SJSA1 (cell line): Measurements from ENCODE around the gene MRTFA. TPM values are rescaled to one million over a fixed set of nuclear protein-coding genes. Genes with fewer than 3 reads are reported as not detected.
"Not testable (repeated sequence)": the region's sequence is repeated elsewhere in the genome, so short reads cannot be mapped to it uniquely, and the experiment has no call there.

Experiments used
- DNase-seq, 2 experiments: peaks; one replicate each; pipeline ENCODE4 v3.0.0-alpha.2; 2015 to 2020; ENCODE audit warnings: low spot score in 2 of 2, low read depth in 1 of 2
- H3K27ac ChIP-seq: fragments of 250-450 bp; sonication (Bioruptor Pico); 2 replicates; pipeline ENCODE4 v1.5.1; 2020; ENCODE audit warnings: mild to moderate bottlenecking, moderate library complexity
- H3K27me3 ChIP-seq: fragments of 250-450 bp; sonication (Bioruptor Pico); replicated peaks from 2 replicates; pipeline ENCODE4 v1.5.1; 2020; ENCODE audit warnings: mild to moderate bottlenecking, moderate library complexity
- H3K36me3 ChIP-seq: fragments of 250-450 bp; sonication (Bioruptor Pico); 2 replicates; pipeline ENCODE4 v1.5.1; 2020; ENCODE audit warnings: mild to moderate bottlenecking
- H3K4me1 ChIP-seq: fragments of 250-450 bp; sonication (Bioruptor Pico); replicated peaks from 2 replicates; pipeline ENCODE4 v1.6.1; 2021; ENCODE audit warnings: mild to moderate bottlenecking
- H3K4me3 ChIP-seq: fragments of 250-450 bp; sonication (Bioruptor Pico); 2 replicates; pipeline ENCODE4 v1.5.1; 2020; ENCODE audit warnings: mild to moderate bottlenecking
- H3K9me3 ChIP-seq: fragments of 250-450 bp; sonication (Bioruptor Pico); replicated peaks from 2 replicates; pipeline ENCODE4 v1.5.1; 2020; ENCODE audit warnings: mild to moderate bottlenecking
- total RNA-seq: library from RNA; depleted of rRNA; stranded (reverse); fragments of >200 nt; shearing (Covaris generic); gene quantifications from 2 replicates; pipeline ENCODE4 v1.2.3, GENCODE V29; 2014

Gene MRTFA
- total RNA-seq, 1 experiment from 2014 or later: 27.8 TPM

DNA sequence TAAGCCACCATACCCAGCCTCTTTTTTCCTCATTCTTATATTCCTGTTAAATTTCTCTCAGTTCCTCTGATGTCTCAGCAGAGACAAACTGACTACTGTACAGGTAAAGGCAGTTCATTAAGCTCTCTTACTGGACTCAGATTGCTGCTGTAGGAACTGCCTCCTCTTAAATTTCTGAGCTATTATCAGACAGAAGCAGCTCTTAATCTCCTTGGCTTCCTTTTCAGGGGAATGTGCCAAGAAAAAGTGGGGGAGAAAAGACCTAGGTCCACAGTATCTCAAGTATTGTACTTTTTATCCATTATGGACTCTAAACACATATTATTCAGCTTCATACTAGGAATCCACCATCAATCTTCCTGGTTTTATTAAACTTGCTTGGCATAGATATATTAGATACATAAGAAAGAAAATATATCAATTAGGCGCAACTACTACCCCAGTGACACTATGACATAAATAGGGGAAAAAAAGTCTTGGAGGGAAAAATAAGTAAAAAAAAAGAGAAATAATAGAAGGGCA is 26.1 kb downstream of the MRTFA start:
- H3K27ac ChIP-seq: no peak overlapping the region
- DNase-seq: no peak
- no peaks in the 10 kb centered on the region for H3K27me3 ChIP-seq
- H3K9me3 ChIP-seq: no peaks in the 10 kb centered on the region
- peaks cover 21% of the 10 kb centered on the region for H3K4me1 ChIP-seq
- no peaks in the 10 kb centered on the region for H3K36me3 ChIP-seq
- H3K4me3 ChIP-seq: no peak overlapping the region

DNA sequence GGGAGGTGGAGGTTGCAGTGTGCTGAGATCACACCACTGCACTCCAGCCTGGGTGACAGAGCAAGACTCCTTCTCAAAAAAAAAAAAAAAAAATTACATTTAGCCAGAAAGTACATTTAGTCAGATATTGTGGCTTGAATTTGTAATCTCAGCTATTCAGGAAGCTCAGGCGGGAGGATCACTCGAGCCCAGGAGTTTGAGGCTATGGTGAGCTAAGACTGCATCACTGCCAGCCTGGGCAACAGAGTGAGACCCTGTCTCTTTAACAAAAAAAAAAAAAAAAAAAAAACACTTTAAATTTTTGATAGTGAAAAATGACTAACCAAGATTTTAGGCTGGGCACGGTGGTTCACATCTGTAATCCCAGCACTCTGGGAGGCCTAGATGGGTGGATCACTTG is 27.3 kb downstream of the MRTFA start:
- H3K9me3 ChIP-seq: no peaks in the 10 kb centered on the region
- DNase-seq: no peak
- no peak overlapping the region for H3K27ac ChIP-seq
- no peaks in the 10 kb centered on the region for H3K36me3 ChIP-seq
- no peak overlapping the region for H3K4me3 ChIP-seq
- peaks cover 29% of the 10 kb centered on the region for H3K4me1 ChIP-seq
- no peaks in the 10 kb centered on the region for H3K27me3 ChIP-seq

DNA sequence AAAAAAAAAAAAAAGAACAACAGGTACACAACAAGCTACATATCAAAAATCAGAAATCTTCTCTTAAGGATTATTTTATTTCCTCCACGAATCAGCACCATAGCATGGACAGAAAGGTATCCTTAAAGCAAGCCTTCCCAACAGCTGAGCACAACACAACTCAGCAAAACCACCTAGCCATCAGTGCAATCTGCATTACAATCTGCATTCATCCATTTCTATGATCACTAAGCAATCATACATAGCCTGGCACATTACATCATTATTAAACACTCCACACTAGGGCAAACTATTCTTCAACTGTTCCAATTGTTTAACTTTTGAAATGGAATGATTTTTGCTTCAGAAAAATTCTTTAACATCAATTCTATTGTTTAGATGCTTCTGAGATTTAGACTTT is 29.0 kb downstream of the MRTFA start:
- H3K4me3 ChIP-seq: no peak overlapping the region
- no peak for DNase-seq
- no peaks in the 10 kb centered on the region for H3K36me3 ChIP-seq
- no peak overlapping the region for H3K27ac ChIP-seq
- H3K9me3 ChIP-seq: no peaks in the 10 kb centered on the region
- H3K4me1 ChIP-seq: peaks cover 42% of the 10 kb centered on the region
- H3K27me3 ChIP-seq: no peaks in the 10 kb centered on the region

- no peak for DNase-seq
- Histone ChIP-seq H3K27ac (peak overlapping the region; percentile 44), H3K4me3 (no peak overlapping the region), H3K4me1 (peaks cover 45% of the 10 kb centered on the region), H3K27me3 (no peaks in the 10 kb centered on the region), H3K9me3 (no peaks in the 10 kb centered on the region), H3K36me3 (no peaks in the 10 kb centered on the region)
These were observed 30.2 kb downstream of the MRTFA start for GRCh38 chr22:40606306-40606705.

- Histone ChIP-seq H3K4me3 (no peak overlapping the region), H3K36me3 (no peaks in the 10 kb centered on the region), H3K27me3 (no peaks in the 10 kb centered on the region), H3K4me1 (peaks cover 45% of the 10 kb centered on the region), H3K27ac (peak overlapping the region; percentile 44), H3K9me3 (no peaks in the 10 kb centered on the region)
- DNase-seq: peak in 1 of 2 experiments; percentile 49
These were observed 30.8 kb downstream of the MRTFA start for GRCh38 chr22:40605761-40606160.

GRCh38 chr22:40603088-40603605 is 33.4 kb downstream of the MRTFA start:
- Histone ChIP-seq H3K36me3 (no peaks in the 10 kb centered on the region), H3K4me1 (peaks cover 46% of the 10 kb centered on the region), H3K9me3 (no peaks in the 10 kb centered on the region), H3K4me3 (no peak overlapping the region), H3K27me3 (no peaks in the 10 kb centered on the region), H3K27ac (peak overlapping the region; percentile 36)
- peak; percentile 44 to 49 for DNase-seq

DNA sequence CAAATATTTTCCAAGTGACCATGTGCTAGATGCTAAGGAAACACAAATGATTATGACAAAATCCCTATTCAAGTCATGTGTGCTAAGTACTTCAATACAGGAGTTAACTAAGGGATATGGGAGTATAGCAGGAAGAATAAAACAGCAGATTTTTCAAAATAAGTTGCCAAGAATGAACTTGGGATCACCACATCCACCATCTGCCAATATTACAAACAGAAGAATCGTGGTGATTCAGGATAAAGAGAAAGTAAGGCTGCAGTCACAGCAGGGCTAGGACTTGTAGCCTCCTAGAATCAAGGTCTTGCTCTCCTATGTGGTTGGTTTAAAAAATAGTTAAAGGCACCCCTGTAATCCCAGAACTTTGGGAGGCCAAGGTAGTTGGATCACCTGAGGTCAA is 34.3 kb downstream of the MRTFA start:
- Histone ChIP-seq H3K9me3 (no peaks in the 10 kb centered on the region), H3K36me3 (no peaks in the 10 kb centered on the region), H3K4me3 (no peak overlapping the region), H3K27ac (no peak overlapping the region), H3K27me3 (no peaks in the 10 kb centered on the region), H3K4me1 (peaks cover 54% of the 10 kb centered on the region)
- DNase-seq: no peak

DNA sequence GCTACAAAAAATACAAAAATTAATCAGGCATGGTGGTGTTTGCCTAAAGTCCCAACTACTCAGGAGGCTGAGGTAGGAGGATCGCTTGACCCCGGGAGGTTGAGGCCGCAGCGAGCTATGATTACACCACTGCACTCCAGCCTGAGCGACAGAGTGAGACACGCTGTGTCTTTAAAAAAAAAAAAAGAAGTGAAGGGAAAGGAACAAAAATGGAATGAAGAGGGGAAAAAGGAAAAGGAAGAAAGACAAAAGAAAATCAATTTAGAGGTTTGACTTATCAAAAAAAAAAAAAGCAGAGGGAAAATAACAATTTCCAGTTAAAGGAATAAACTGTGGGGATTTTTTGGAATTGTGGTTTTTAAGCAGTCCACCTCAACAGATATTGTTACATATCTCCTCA is 36.8 kb downstream of the MRTFA start:
- H3K9me3 ChIP-seq: no peaks in the 10 kb centered on the region
- no peaks in the 10 kb centered on the region for H3K36me3 ChIP-seq
- no peak for DNase-seq
- H3K27ac ChIP-seq: no peak overlapping the region
- H3K27me3 ChIP-seq: no peaks in the 10 kb centered on the region
- H3K4me1 ChIP-seq: peaks cover 34% of the 10 kb centered on the region
- H3K4me3 ChIP-seq: no peak overlapping the region

DNA sequence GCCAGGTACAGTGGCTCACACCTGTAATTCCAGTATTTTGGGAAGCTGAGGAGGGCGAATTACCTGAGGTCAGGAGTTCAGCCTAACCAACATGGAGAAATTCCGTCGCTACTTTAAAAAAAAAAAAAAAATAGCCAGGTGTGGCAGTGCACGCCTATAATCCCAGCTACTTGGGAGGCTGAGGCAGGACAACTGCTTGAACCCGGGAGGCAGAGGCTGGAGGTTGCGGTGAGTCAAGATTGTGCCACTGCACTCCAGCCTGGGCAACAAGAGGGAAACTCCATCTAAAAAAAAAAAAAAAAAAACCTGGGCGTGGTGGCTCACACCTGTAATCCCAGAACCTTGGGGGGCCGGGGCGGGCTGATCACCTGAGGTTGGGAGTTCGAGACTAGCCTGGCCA is 37.8 kb downstream of the MRTFA start:
- H3K36me3 ChIP-seq, H3K27ac ChIP-seq, H3K27me3 ChIP-seq, H3K4me3 ChIP-seq, H3K9me3 ChIP-seq, DNase-seq: not testable (repeated sequence)
- peaks cover 30% of the 10 kb centered on the region for H3K4me1 ChIP-seq

- Histone ChIP-seq H3K27me3 (no peaks in the 10 kb centered on the region), H3K4me1 (peaks cover 21% of the 10 kb centered on the region), H3K27ac (no peak overlapping the region), H3K9me3 (no peaks in the 10 kb centered on the region; the same call in 1 of the 2 replicates), H3K4me3 (no peak overlapping the region), H3K36me3 (peaks cover 6% of the 10 kb centered on the region; the same call in 1 of the 2 replicates)
- no peak for DNase-seq
These were observed 38.7 kb downstream of the MRTFA start for GRCh38 chr22:40597526-40598430.

DNA sequence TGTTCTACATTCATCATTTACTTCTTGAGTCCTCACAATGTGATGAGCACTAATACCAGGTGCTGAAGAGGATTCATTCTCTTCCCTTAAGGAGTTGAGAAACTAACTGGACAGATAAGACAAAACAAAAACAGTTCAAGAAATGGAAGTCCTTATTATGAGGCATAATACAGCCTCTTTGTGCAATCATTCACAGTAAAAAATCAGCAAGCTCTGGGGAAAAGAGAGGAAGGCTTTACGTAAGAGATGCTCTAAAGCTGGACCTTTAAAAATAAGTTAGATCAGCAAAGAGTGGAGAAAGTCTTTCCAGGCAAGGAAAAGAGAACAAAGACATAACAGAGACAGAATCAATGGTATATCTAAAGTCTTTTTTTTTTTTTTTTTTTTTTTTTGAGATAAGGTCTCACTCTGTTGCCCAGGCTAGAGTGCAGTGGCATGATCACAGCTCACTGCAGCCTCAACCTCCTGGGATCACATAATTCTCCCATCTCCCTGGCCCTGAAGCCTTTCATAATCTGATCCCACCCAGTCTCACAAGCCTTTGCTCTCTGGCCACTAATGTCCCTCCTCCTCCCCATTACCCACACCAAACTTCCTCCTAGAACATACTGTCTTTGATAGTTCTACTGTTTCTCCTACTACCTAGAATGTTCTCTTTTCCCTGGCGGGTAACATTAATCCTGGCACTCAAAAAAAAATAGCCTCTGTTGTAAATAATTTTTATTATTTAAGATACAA is 40.9 kb downstream of the MRTFA start:
- DNase-seq: no peak
- H3K27me3 ChIP-seq: no peaks in the 10 kb centered on the region
- no peaks in the 10 kb centered on the region; the same call in 1 of the 2 replicates for H3K9me3 ChIP-seq
- H3K36me3 ChIP-seq: peaks cover 6% of the 10 kb centered on the region; the same call in 1 of the 2 replicates
- H3K4me1 ChIP-seq: peaks cover 16% of the 10 kb centered on the region
- no peak overlapping the region for H3K27ac ChIP-seq
- no peak overlapping the region for H3K4me3 ChIP-seq

DNA sequence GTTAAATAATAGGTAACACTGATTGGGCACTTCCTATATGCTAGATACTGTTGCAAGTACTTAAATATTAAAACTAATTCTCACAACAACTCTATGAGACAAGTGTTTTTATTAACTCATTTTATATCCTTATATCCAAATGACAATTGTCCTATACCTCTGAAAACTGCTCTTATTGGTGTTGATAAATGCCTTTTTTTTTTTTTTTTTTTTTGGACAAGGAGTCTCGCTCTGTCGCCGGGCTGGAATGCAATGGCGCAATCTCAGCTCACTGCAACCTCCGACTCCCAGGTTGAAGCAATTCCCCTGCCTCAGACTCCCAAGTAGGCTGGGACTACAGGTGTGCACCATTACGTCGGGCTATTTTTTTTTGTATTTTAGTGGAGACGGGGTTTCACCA is 41.6 kb downstream of the MRTFA start:
- no peak for DNase-seq

DNA sequence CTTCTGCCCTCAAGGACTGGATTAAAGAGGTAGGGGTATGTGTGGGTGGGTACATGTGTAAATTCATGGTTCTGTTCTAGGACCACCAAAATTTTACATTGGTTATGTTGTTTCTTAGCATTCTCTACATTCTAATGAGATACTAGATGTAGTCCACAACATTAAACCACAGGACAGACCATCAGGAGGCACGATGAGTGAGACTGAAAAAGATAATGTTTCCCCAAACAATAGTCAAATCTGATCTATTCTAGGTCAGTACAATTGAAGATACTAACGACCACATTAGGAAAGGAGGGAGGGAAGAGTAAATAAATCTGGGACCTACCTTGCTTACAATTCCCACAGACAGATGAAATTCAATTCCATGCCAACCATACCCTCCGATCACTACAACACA is 42.2 kb downstream of the MRTFA start:
- H3K4me3 ChIP-seq: no peak overlapping the region
- DNase-seq: no peak
- H3K4me1 ChIP-seq: peaks cover 16% of the 10 kb centered on the region
- peaks cover 8% of the 10 kb centered on the region; the same call in 1 of the 2 replicates for H3K36me3 ChIP-seq
- no peak overlapping the region for H3K27ac ChIP-seq
- H3K27me3 ChIP-seq: no peaks in the 10 kb centered on the region
- no peaks in the 10 kb centered on the region; the same call in 1 of the 2 replicates for H3K9me3 ChIP-seq

More for the DNA sequence above, 41.6 kb downstream of the MRTFA start:
- Histone ChIP-seq H3K36me3 (peaks cover 6% of the 10 kb centered on the region; the same call in 1 of the 2 replicates), H3K27ac (no peak overlapping the region), H3K4me3 (no peak overlapping the region), H3K9me3 (no peaks in the 10 kb centered on the region; the same call in 1 of the 2 replicates), H3K4me1 (peaks cover 16% of the 10 kb centered on the region), H3K27me3 (no peaks in the 10 kb centered on the region)
